OCI-LY7 (cell line): ENCODE results near the gene MDGA2.

ENCODE experiments used
- EZH2phosphoT487 ChIP-seq: fragments of 200-600 bp; sonication (generic); IDR thresholded peaks from 2 replicates; pipeline ENCODE4 v1.6.1; 2018; ENCODE audit warnings: low read depth, borderline replicate concordance, mild to moderate bottlenecking, mixed run types, antibody characterized with exemption, low read length, moderate library complexity, mixed read lengths
- TF ChIP-seq, protein P1 (sequence below): fragments of 200-600 bp; sonication (generic); conservative IDR thresholded peaks from 2 replicates; pipeline ENCODE4 v1.5.1; 2014; ENCODE audit warnings: mild to moderate bottlenecking, antibody characterized with exemption, low read length, moderate library complexity, mixed read lengths

DNA sequence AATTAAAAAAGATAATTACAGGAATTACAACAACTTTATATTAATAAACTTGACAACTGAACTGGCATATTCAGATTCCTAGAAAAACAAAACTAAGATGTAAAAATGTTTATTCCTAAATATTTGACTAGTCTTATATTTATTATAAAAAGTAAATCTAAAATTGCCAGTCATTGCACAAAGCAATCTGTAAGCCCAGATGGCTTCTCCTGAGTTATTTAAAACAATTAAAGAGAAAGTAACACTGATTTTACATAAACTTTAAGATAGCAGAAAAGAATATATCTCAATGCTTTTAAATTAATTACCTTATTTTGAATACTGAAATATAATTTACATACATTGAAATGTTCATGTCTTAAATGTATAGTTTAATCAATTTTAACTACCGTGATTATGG lies 589.7 kb downstream of the MDGA2 start:
- TF ChIP-seq, protein P1, sequence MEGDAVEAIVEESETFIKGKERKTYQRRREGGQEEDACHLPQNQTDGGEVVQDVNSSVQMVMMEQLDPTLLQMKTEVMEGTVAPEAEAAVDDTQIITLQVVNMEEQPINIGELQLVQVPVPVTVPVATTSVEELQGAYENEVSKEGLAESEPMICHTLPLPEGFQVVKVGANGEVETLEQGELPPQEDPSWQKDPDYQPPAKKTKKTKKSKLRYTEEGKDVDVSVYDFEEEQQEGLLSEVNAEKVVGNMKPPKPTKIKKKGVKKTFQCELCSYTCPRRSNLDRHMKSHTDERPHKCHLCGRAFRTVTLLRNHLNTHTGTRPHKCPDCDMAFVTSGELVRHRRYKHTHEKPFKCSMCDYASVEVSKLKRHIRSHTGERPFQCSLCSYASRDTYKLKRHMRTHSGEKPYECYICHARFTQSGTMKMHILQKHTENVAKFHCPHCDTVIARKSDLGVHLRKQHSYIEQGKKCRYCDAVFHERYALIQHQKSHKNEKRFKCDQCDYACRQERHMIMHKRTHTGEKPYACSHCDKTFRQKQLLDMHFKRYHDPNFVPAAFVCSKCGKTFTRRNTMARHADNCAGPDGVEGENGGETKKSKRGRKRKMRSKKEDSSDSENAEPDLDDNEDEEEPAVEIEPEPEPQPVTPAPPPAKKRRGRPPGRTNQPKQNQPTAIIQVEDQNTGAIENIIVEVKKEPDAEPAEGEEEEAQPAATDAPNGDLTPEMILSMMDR: no peak
- no peak for TF ChIP-seq EZH2phosphoT487
